Measurements from ENCODE around the gene PRMT7. TPM values are rescaled to one million over a fixed set of nuclear protein-coding genes. Genes with fewer than 3 reads are reported as not detected.

The PRMT7 gene
- total RNA-seq, 1 experiment from 2014 or later = 59.3 TPM

DNA sequence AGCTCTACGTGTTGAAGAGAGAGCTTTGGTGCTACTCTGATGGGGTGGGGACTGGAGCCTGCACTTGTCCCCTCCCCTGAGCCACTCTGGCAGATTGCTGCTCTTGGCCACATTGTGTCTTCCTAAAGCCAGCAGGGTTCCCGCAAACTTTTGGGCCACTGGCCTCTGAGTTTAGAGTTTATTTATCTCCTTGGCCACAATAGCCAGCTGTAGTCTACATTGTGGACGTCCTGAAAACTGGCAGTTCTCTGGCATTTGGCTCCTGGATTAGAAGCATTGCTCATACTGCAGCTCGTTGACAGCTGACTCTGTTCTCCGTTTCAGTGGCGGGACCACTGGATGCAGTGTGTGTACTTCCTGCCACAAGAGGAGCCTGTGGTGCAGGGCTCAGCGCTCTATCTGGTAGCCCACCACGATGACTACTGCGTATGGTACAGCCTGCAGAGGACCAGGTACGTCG, 34.6 kb downstream of the PRMT7 start:
- 0 out of 2 replicates have a peak, but pooled peaks cover 3% of the 10 kb centered on the region for H3K4me1 Mint-ChIP-seq
- POLR2A ChIA-PET = no interaction called here
- ATAC-seq (no peak), DNase-seq (ENCODE audit: low spot score) (no peak)
- H3K36me3 Mint-ChIP-seq = peaks cover 53% of the 10 kb centered on the region
- H3K27me3 Mint-ChIP-seq (ENCODE audit: low read depth) = no peaks in the 10 kb centered on the region
- H3K4me3 Mint-ChIP-seq = no peak overlapping the region
- H3K27ac Mint-ChIP-seq = no peak overlapping the region
- H3K9me3 Mint-ChIP-seq = no peaks in the 10 kb centered on the region
- TF ChIP-seq, protein P1, sequence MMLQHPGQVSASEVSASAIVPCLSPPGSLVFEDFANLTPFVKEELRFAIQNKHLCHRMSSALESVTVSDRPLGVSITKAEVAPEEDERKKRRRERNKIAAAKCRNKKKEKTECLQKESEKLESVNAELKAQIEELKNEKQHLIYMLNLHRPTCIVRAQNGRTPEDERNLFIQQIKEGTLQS (CRISPR knock-in tag; conservative IDR thresholded peaks at IDR 0.05) = no peak
- TF ChIP-seq, protein P2, sequence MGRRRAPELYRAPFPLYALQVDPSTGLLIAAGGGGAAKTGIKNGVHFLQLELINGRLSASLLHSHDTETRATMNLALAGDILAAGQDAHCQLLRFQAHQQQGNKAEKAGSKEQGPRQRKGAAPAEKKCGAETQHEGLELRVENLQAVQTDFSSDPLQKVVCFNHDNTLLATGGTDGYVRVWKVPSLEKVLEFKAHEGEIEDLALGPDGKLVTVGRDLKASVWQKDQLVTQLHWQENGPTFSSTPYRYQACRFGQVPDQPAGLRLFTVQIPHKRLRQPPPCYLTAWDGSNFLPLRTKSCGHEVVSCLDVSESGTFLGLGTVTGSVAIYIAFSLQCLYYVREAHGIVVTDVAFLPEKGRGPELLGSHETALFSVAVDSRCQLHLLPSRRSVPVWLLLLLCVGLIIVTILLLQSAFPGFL (CRISPR knock-in tag; IDR thresholded peaks at IDR 0.05; ENCODE audit: borderline replicate concordance) = no peak
- TF ChIP-seq JUN (CRISPR knock-in tag; IDR thresholded peaks at IDR 0.05) (no peak), TEAD4 (CRISPR knock-in tag; IDR thresholded peaks at IDR 0.05) (no peak)
- TF ChIP-seq, protein P3, sequence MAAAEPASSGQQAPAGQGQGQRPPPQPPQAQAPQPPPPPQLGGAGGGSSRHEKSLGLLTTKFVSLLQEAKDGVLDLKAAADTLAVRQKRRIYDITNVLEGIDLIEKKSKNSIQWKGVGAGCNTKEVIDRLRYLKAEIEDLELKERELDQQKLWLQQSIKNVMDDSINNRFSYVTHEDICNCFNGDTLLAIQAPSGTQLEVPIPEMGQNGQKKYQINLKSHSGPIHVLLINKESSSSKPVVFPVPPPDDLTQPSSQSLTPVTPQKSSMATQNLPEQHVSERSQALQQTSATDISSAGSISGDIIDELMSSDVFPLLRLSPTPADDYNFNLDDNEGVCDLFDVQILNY (CRISPR knock-in tag; IDR thresholded peaks at IDR 0.05) = no peak
- TF ChIP-seq, protein P4, sequence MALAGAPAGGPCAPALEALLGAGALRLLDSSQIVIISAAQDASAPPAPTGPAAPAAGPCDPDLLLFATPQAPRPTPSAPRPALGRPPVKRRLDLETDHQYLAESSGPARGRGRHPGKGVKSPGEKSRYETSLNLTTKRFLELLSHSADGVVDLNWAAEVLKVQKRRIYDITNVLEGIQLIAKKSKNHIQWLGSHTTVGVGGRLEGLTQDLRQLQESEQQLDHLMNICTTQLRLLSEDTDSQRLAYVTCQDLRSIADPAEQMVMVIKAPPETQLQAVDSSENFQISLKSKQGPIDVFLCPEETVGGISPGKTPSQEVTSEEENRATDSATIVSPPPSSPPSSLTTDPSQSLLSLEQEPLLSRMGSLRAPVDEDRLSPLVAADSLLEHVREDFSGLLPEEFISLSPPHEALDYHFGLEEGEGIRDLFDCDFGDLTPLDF (CRISPR knock-in tag; IDR thresholded peaks at IDR 0.05) = no peak
- TF ChIP-seq, protein P5, sequence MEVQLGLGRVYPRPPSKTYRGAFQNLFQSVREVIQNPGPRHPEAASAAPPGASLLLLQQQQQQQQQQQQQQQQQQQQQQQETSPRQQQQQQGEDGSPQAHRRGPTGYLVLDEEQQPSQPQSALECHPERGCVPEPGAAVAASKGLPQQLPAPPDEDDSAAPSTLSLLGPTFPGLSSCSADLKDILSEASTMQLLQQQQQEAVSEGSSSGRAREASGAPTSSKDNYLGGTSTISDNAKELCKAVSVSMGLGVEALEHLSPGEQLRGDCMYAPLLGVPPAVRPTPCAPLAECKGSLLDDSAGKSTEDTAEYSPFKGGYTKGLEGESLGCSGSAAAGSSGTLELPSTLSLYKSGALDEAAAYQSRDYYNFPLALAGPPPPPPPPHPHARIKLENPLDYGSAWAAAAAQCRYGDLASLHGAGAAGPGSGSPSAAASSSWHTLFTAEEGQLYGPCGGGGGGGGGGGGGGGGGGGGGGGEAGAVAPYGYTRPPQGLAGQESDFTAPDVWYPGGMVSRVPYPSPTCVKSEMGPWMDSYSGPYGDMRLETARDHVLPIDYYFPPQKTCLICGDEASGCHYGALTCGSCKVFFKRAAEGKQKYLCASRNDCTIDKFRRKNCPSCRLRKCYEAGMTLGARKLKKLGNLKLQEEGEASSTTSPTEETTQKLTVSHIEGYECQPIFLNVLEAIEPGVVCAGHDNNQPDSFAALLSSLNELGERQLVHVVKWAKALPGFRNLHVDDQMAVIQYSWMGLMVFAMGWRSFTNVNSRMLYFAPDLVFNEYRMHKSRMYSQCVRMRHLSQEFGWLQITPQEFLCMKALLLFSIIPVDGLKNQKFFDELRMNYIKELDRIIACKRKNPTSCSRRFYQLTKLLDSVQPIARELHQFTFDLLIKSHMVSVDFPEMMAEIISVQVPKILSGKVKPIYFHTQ (CRISPR knock-in tag; IDR thresholded peaks at IDR 0.05) = no peak
- TF ChIP-seq, protein P6, sequence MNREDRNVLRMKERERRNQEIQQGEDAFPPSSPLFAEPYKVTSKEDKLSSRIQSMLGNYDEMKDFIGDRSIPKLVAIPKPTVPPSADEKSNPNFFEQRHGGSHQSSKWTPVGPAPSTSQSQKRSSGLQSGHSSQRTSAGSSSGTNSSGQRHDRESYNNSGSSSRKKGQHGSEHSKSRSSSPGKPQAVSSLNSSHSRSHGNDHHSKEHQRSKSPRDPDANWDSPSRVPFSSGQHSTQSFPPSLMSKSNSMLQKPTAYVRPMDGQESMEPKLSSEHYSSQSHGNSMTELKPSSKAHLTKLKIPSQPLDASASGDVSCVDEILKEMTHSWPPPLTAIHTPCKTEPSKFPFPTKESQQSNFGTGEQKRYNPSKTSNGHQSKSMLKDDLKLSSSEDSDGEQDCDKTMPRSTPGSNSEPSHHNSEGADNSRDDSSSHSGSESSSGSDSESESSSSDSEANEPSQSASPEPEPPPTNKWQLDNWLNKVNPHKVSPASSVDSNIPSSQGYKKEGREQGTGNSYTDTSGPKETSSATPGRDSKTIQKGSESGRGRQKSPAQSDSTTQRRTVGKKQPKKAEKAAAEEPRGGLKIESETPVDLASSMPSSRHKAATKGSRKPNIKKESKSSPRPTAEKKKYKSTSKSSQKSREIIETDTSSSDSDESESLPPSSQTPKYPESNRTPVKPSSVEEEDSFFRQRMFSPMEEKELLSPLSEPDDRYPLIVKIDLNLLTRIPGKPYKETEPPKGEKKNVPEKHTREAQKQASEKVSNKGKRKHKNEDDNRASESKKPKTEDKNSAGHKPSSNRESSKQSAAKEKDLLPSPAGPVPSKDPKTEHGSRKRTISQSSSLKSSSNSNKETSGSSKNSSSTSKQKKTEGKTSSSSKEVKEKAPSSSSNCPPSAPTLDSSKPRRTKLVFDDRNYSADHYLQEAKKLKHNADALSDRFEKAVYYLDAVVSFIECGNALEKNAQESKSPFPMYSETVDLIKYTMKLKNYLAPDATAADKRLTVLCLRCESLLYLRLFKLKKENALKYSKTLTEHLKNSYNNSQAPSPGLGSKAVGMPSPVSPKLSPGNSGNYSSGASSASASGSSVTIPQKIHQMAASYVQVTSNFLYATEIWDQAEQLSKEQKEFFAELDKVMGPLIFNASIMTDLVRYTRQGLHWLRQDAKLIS (CRISPR knock-in tag; IDR thresholded peaks at IDR 0.05; ENCODE audit: borderline replicate concordance) = no peak
- CTCF ChIA-PET = interaction anchor here (0.6 kb wide), 1 partner anchor 83 kb away, joined by 3 read pairs; no protein-coding TSS in a partner anchor

DNA sequence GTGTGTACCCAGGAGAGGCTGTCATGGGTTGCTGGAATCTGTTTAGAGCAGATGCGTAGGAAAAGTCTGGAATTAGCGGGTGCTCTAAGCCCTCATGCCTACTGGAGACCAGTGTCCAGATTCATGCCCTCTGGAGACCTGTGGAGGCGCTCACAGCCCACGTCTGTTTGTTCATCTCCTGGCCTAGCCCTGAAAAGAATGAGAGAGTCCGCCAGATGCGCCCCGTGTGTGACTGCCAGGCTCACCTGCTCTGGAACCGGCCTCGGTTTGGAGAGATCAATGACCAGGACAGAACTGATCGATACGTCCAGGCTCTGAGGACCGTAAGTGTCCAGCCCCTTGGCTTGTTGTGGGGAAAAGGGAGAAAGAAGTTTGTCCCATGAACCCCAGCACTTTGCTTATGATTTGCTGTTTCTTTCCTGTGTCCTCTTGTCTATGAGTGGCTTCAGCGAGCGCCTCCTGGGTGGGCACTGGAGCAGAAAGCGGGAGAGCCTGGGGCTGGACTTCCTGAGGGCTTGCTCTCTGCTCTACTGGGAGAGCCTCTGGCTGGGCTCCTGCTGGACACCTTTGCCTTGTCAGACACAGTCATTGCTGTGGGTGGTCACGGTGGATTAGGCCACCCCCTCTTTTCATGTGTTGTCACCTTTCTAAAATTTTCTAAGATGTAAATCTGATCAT, 35.3 kb downstream of the PRMT7 start:
- Mint-ChIP-seq H3K36me3 (peaks cover 48% of the 10 kb centered on the region), H3K27me3 (ENCODE audit: low read depth) (no peaks in the 10 kb centered on the region), H3K4me1 (0 out of 2 replicates have a peak, but pooled peaks cover 3% of the 10 kb centered on the region), H3K27ac (no peak overlapping the region), H3K4me3 (no peak overlapping the region), H3K9me3 (no peaks in the 10 kb centered on the region)
- DNase-seq (ENCODE audit: low spot score) (no peak), ATAC-seq (no peak)
- CTCF ChIA-PET = no interaction called here
- POLR2A ChIA-PET = no interaction called here
- TF ChIP-seq, protein P7, sequence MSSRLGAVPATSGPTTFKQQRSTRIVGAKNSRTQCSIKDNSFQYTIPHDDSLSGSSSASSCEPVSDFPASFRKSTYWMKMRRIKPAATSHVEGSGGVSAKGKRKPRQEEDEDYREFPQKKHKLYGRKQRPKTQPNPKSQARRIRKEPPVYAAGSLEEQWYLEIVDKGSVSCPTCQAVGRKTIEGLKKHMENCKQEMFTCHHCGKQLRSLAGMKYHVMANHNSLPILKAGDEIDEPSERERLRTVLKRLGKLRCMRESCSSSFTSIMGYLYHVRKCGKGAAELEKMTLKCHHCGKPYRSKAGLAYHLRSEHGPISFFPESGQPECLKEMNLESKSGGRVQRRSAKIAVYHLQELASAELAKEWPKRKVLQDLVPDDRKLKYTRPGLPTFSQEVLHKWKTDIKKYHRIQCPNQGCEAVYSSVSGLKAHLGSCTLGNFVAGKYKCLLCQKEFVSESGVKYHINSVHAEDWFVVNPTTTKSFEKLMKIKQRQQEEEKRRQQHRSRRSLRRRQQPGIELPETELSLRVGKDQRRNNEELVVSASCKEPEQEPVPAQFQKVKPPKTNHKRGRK (CRISPR knock-in tag; IDR thresholded peaks at IDR 0.05; ENCODE audit: borderline replicate concordance) = no peak
- TF ChIP-seq, protein P8, sequence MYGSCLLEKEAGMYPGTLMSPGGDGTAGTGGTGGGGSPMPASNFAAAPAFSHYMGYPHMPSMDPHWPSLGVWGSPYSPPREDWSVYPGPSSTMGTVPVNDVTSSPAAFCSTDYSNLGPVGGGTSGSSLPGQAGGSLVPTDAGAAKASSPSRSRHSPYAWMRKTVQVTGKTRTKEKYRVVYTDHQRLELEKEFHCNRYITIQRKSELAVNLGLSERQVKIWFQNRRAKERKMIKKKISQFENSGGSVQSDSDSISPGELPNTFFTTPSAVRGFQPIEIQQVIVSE (CRISPR knock-in tag; IDR thresholded peaks at IDR 0.05; ENCODE audit: borderline replicate concordance) = no peak
- no peak for TF ChIP-seq ZNF416 (CRISPR knock-in tag; IDR thresholded peaks at IDR 0.05)
- TF ChIP-seq GRHL2 (CRISPR knock-in tag; IDR thresholded peaks at IDR 0.05; ENCODE audit: insufficient replicate concordance, severe bottlenecking) = no peak
- TF ChIP-seq, protein P9, sequence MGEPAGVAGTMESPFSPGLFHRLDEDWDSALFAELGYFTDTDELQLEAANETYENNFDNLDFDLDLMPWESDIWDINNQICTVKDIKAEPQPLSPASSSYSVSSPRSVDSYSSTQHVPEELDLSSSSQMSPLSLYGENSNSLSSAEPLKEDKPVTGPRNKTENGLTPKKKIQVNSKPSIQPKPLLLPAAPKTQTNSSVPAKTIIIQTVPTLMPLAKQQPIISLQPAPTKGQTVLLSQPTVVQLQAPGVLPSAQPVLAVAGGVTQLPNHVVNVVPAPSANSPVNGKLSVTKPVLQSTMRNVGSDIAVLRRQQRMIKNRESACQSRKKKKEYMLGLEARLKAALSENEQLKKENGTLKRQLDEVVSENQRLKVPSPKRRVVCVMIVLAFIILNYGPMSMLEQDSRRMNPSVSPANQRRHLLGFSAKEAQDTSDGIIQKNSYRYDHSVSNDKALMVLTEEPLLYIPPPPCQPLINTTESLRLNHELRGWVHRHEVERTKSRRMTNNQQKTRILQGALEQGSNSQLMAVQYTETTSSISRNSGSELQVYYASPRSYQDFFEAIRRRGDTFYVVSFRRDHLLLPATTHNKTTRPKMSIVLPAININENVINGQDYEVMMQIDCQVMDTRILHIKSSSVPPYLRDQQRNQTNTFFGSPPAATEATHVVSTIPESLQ (CRISPR knock-in tag; IDR thresholded peaks at IDR 0.05) = no peak
- TF ChIP-seq, protein P10, sequence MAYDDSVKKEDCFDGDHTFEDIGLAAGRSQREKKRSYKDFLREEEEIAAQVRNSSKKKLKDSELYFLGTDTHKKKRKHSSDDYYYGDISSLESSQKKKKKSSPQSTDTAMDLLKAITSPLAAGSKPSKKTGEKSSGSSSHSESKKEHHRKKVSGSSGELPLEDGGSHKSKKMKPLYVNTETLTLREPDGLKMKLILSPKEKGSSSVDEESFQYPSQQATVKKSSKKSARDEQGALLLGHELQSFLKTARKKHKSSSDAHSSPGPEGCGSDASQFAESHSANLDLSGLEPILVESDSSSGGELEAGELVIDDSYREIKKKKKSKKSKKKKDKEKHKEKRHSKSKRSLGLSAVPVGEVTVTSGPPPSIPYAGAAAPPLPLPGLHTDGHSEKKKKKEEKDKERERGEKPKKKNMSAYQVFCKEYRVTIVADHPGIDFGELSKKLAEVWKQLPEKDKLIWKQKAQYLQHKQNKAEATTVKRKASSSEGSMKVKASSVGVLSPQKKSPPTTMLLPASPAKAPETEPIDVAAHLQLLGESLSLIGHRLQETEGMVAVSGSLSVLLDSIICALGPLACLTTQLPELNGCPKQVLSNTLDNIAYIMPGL (CRISPR knock-in tag; IDR thresholded peaks at IDR 0.05) = no peak
- no peak for TF ChIP-seq NFYB (CRISPR knock-in tag; conservative IDR thresholded peaks at IDR 0.05; ENCODE audit: low read depth)
